Calu3 (cell line): Measurements from ENCODE around the gene SMAD7. TPM values are rescaled to one million over a fixed set of nuclear protein-coding genes. Genes with fewer than 3 reads are reported as not detected.
A peak's percentile ranks its signal among the peaks of the same experiment; 100 is the strongest.

Experiments
- BruUV-seq: library from RNA; stranded (reverse); fragments of 400-500 nt; replicated peaks from 2 replicates; lab custom pipeline; 2021; lab: Mats Ljungman, UMichigan
- CTCF ChIA-PET: fragments of 300-600 bp; sonication (Branson Sonifier 250); formaldehyde crosslinking; loops from one replicate; lab custom pipeline; 2022; ENCODE audit warnings: antibody characterized with exemption; lab: Charles Lee
- DNase-seq: peaks from one replicate; pipeline ENCODE4 v3.0.0; 2022
- H3K27ac Mint-ChIP-seq: one replicate; pipeline ENCODE4 v1.8.0; 2022; ENCODE audit warnings: mixed read lengths; ENCODE audit not compliant: unreplicated experiment
- H3K27me3 Mint-ChIP-seq: one replicate; pipeline ENCODE4 v1.8.0; 2022; ENCODE audit warnings: mixed read lengths; ENCODE audit not compliant: unreplicated experiment
- H3K36me3 Mint-ChIP-seq: one replicate; pipeline ENCODE4 v1.8.0; 2022; ENCODE audit warnings: mild to moderate bottlenecking, moderate library complexity, mixed read lengths; ENCODE audit not compliant: insufficient read depth, unreplicated experiment
- H3K4me1 Mint-ChIP-seq: one replicate; pipeline ENCODE4 v1.8.0; 2022; ENCODE audit warnings: mild to moderate bottlenecking, low read depth, mixed read lengths; ENCODE audit not compliant: unreplicated experiment
- H3K4me3 Mint-ChIP-seq: one replicate; pipeline ENCODE4 v1.8.0; 2022; ENCODE audit warnings: mild to moderate bottlenecking, low read depth, moderate library complexity, mixed read lengths; ENCODE audit not compliant: unreplicated experiment
- H3K9me3 Mint-ChIP-seq: one replicate; pipeline ENCODE4 v1.8.0; 2022; ENCODE audit warnings: low read depth, mixed read lengths; ENCODE audit not compliant: unreplicated experiment
- CTCF ChIP-seq: fragments of 200-600 bp; IDR thresholded peaks from one replicate; pipeline ENCODE4 v1.8.0; 2022; ENCODE audit warnings: antibody characterized with exemption; ENCODE audit not compliant: unreplicated experiment
- intact Hi-C: fragments of 100-400 bp; cut with micrococcal nuclease; formaldehyde crosslinking; loops from one replicate; pipeline ENCODE4 v1.10.0; 2022; ENCODE audit not compliant: unreplicated experiment
- total RNA-seq: library from RNA; stranded (reverse); gene quantifications from 2 replicates; pipeline ENCODE4 v1.2.3, GENCODE V29; 2022

SMAD7 gene
- total RNA-seq, 1 experiment from 2014 or later = 13.7 TPM

GRCh38 chr18:48896875-48897511 lies 53.8 kb downstream of the SMAD7 start:
- peak; percentile 65 for DNase-seq
- peak; percentile 15 for TF ChIP-seq CTCF
- H3K27me3 Mint-ChIP-seq = no peaks in the 10 kb centered on the region
- intact Hi-C loops = no loop called here
- no peak overlapping the region for H3K4me3 Mint-ChIP-seq
- peaks cover 29% of the 10 kb centered on the region for H3K4me1 Mint-ChIP-seq
- BruUV-seq = no TSS peak
- peak overlapping the region; percentile 10 for H3K27ac Mint-ChIP-seq
- peaks cover 5% of the 10 kb centered on the region for H3K9me3 Mint-ChIP-seq
- H3K36me3 Mint-ChIP-seq = peaks cover 5% of the 10 kb centered on the region
- CTCF ChIA-PET = no interaction called here

GRCh38 chr18:48896326-48896874 lies 54.4 kb downstream of the SMAD7 start:
- no peak overlapping the region for H3K4me3 Mint-ChIP-seq
- no peak for TF ChIP-seq CTCF
- peaks cover 5% of the 10 kb centered on the region for H3K9me3 Mint-ChIP-seq
- no TSS peak for BruUV-seq
- peaks cover 24% of the 10 kb centered on the region for H3K4me1 Mint-ChIP-seq
- H3K36me3 Mint-ChIP-seq = peaks cover 1% of the 10 kb centered on the region
- DNase-seq = no peak
- CTCF ChIA-PET = no interaction called here
- no peaks in the 10 kb centered on the region for H3K27me3 Mint-ChIP-seq
- peak overlapping the region; percentile 10 for H3K27ac Mint-ChIP-seq
- intact Hi-C loops = no loop called here

- Mint-ChIP-seq H3K27me3 (no peaks in the 10 kb centered on the region), H3K9me3 (peaks cover 2% of the 10 kb centered on the region), H3K27ac (no peak overlapping the region), H3K36me3 (no peaks in the 10 kb centered on the region), H3K4me3 (no peak overlapping the region), H3K4me1 (peaks cover 15% of the 10 kb centered on the region)
- intact Hi-C loops = no loop called here
- TF ChIP-seq CTCF = no peak
- DNase-seq = no peak
- CTCF ChIA-PET = interaction anchor here (0.6 kb wide), 1 partner anchor 284 kb away, joined by 3 read pairs; no protein-coding TSS in a partner anchor
- BruUV-seq = no TSS peak
These were observed 55.9 kb downstream of the SMAD7 start for GRCh38 chr18:48894799-48895346.

GRCh38 chr18:48893608-48894600 lies 56.9 kb downstream of the SMAD7 start:
- intact Hi-C loops = no loop called here
- no peak for TF ChIP-seq CTCF
- H3K27me3 Mint-ChIP-seq = no peaks in the 10 kb centered on the region
- no peaks in the 10 kb centered on the region for H3K36me3 Mint-ChIP-seq
- DNase-seq = no peak
- H3K4me1 Mint-ChIP-seq = peaks cover 15% of the 10 kb centered on the region
- CTCF ChIA-PET = interaction anchor here (0.6 kb wide), 1 partner anchor 855 kb away, joined by 4 read pairs; no protein-coding TSS in a partner anchor
- no peak overlapping the region for H3K27ac Mint-ChIP-seq
- H3K4me3 Mint-ChIP-seq = no peak overlapping the region
- BruUV-seq = no TSS peak
- H3K9me3 Mint-ChIP-seq = no peaks in the 10 kb centered on the region
